NCI-H345 (cell line): ENCODE measurements around the gene PPP1R13L.

Experiments used
- DNase-seq: peaks from one replicate; lab custom pipeline; 2025; lab: John Stamatoyannopoulos, UW

PPP1R13L gene

GRCh38 chr19:45364696-45365095 is 40.2 kb downstream of the PPP1R13L start:
- DNase-seq = no peak

GRCh38 chr19:45363861-45364459 is 40.9 kb downstream of the PPP1R13L start:
- DNase-seq = no peak

- DNase-seq = no peak
These were observed 42.6 kb downstream of the PPP1R13L start for GRCh38 chr19:45362291-45362690.

GRCh38 chr19:45361608-45362007 is 43.3 kb downstream of the PPP1R13L start:
- no peak for DNase-seq

GRCh38 chr19:45358213-45358792 is 46.6 kb downstream of the PPP1R13L start:
- DNase-seq = no peak

GRCh38 chr19:45357445-45357783 is 47.5 kb downstream of the PPP1R13L start:
- no peak for DNase-seq

GRCh38 chr19:45356760-45357444 is 48.0 kb downstream of the PPP1R13L start:
- DNase-seq = no peak

- DNase-seq = no peak
These were observed 49.0 kb downstream of the PPP1R13L start for GRCh38 chr19:45355910-45356309.

GRCh38 chr19:45355402-45355801 is 49.5 kb downstream of the PPP1R13L start:
- no peak for DNase-seq

GRCh38 chr19:45354241-45354842 is 50.5 kb downstream of the PPP1R13L start:
- no peak for DNase-seq

GRCh38 chr19:45352914-45353796 is 51.7 kb downstream of the PPP1R13L start:
- no peak for DNase-seq

- no peak for DNase-seq
These were observed 52.4 kb downstream of the PPP1R13L start for GRCh38 chr19:45352471-45352870.

GRCh38 chr19:45352062-45352461 is 52.8 kb downstream of the PPP1R13L start:
- no peak for DNase-seq

- no peak for DNase-seq
These were observed 53.4 kb downstream of the PPP1R13L start for GRCh38 chr19:45351401-45351952.

- no peak for DNase-seq
These were observed 54.3 kb downstream of the PPP1R13L start for GRCh38 chr19:45350477-45351058.

GRCh38 chr19:45349430-45349941 is 55.4 kb downstream of the PPP1R13L start:
- DNase-seq = no peak

- no peak for DNase-seq
These were observed 55.8 kb downstream of the PPP1R13L start for GRCh38 chr19:45349126-45349415.

- DNase-seq = no peak
These were observed 56.3 kb downstream of the PPP1R13L start for GRCh38 chr19:45348367-45349125.

GRCh38 chr19:45347570-45348366 is 57.1 kb downstream of the PPP1R13L start:
- no peak for DNase-seq

GRCh38 chr19:45346449-45346848 is 58.4 kb downstream of the PPP1R13L start:
- DNase-seq = no peak
